ENCODE data around the gene NEDD4L. TPM values are rescaled to one million over a fixed set of nuclear protein-coding genes. Genes with fewer than 3 reads are reported as not detected.

The NEDD4L gene
- total and polyA plus RNA-seq, 4 donors = 10.2 to 20.3 (median 13.2) TPM

DNA sequence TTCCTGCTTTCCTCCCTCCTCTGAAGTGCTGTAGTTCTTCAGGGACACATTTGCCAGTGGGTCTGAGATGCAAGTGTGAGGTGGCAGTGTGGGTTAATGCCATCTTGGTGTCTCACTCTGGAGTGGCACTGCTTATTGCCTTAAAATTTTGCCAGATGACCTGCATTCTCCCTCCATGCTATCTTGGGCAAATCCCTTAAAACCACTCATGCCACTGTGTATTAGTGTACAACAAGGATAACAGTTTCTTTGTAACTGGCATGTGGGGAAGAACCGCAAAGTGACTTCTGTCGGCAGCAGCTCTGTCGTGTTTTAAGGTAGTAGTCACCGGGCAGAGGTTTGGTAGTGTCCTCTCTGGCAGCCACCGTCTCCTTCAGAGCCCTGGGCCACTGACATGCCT, 124.2 kb downstream of the NEDD4L start (continued):
- TF ChIP-seq, protein P1, sequence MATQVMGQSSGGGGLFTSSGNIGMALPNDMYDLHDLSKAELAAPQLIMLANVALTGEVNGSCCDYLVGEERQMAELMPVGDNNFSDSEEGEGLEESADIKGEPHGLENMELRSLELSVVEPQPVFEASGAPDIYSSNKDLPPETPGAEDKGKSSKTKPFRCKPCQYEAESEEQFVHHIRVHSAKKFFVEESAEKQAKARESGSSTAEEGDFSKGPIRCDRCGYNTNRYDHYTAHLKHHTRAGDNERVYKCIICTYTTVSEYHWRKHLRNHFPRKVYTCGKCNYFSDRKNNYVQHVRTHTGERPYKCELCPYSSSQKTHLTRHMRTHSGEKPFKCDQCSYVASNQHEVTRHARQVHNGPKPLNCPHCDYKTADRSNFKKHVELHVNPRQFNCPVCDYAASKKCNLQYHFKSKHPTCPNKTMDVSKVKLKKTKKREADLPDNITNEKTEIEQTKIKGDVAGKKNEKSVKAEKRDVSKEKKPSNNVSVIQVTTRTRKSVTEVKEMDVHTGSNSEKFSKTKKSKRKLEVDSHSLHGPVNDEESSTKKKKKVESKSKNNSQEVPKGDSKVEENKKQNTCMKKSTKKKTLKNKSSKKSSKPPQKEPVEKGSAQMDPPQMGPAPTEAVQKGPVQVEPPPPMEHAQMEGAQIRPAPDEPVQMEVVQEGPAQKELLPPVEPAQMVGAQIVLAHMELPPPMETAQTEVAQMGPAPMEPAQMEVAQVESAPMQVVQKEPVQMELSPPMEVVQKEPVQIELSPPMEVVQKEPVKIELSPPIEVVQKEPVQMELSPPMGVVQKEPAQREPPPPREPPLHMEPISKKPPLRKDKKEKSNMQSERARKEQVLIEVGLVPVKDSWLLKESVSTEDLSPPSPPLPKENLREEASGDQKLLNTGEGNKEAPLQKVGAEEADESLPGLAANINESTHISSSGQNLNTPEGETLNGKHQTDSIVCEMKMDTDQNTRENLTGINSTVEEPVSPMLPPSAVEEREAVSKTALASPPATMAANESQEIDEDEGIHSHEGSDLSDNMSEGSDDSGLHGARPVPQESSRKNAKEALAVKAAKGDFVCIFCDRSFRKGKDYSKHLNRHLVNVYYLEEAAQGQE (IDR thresholded peaks at IDR 0.05) = no peak
- TF ChIP-seq GABPA (IDR thresholded peaks at IDR 0.05 in 1 of 2, conservative IDR thresholded peaks at IDR 0.05 in 1 of 2) = no peak
- no peak for TF ChIP-seq RAD21 (IDR thresholded peaks at IDR 0.05)

DNA sequence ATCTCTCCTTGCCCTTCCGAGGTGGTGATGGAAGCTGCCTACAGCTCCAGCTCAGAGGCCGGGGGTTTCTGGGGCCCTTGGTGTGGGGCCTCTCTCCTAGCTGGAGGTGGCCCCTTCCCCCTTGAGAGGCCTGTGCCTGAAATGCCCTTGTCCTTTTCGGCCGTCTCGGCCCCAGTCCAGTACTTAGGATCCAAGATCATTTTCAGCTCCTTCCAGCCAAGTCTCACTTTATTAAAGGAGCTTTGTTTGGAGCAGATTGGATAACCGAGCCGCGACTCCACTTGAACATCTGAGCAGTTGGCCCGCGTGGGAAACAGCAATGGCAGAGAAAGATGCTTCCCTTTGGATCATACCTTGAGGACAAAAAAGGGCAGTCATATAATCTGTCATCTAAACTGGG, 125.0 kb downstream of the NEDD4L start:
- no peak overlapping the region for H3K9ac ChIP-seq (ENCODE audit: low read depth in 1 of 2, low read length in 2 of 2)
- H3K36me3 ChIP-seq (ENCODE audit: control insufficient read depth in 4 of 4, insufficient read depth in 3 of 4, low read depth in 1 of 4, low read length in 3 of 4) = no peaks in the 10 kb centered on the region
- H3K27ac ChIP-seq (ENCODE audit: low read depth in 1 of 2, low read length in 2 of 2) = no peak overlapping the region
- H3K4me3 ChIP-seq (ENCODE audit: low read depth in 1 of 3, low read length in 3 of 3) = no peak overlapping the region
- H3K27me3 ChIP-seq (ENCODE audit: control insufficient read depth in 4 of 4, insufficient read depth in 4 of 4, low read length in 3 of 4) = no peaks in the 10 kb centered on the region
- peaks cover 0 to 4% (median 0%) of the 10 kb centered on the region in 4 donors for H3K4me1 ChIP-seq (ENCODE audit: control insufficient read depth in 4 of 4, insufficient read depth in 4 of 4, low read length in 3 of 4)
- DNase-seq (ENCODE audit: low spot score) = no peak
- H3K9me3 ChIP-seq (ENCODE audit: control insufficient read depth in 4 of 4, low read length in 3 of 4) = no peaks in the 10 kb centered on the region
- TF ChIP-seq, protein P1 (IDR thresholded peaks at IDR 0.05) = no peak
- TF ChIP-seq HNF4G (IDR thresholded peaks at IDR 0.05) (no peak), SP1 (IDR thresholded peaks at IDR 0.05) (no peak), NR2F2 (IDR thresholded peaks at IDR 0.05) (no peak)
- 93% methylated on average over 10 of the region's 10 CpGs for WGBS

DNA sequence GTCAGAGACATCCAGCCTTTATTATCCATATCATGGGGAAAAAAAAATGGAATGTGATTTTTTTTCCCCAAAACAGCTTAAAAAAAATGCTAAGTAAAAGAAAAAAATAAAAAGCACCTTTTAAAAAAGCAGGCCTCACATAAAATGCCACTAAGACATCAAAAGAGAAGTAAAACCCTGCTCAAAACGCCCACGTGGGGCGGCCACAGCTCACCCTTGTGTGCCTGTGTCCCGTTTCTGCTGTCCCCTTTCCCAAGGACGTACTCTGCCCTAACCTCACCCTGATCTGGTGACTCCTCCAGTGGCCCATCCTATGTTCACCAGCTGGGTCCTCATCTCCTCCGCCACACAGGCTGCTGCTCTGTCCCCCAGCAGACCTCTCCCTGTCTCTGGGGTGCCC, 125.4 kb downstream of the NEDD4L start:
- no peaks in the 10 kb centered on the region for H3K27me3 ChIP-seq (ENCODE audit: control insufficient read depth in 4 of 4, insufficient read depth in 4 of 4, low read length in 3 of 4)
- no peak for DNase-seq (ENCODE audit: low spot score)
- H3K4me3 ChIP-seq (ENCODE audit: low read depth in 1 of 3, low read length in 3 of 3) = no peak overlapping the region
- no peaks in the 10 kb centered on the region for H3K36me3 ChIP-seq (ENCODE audit: control insufficient read depth in 4 of 4, insufficient read depth in 3 of 4, low read depth in 1 of 4, low read length in 3 of 4)
- peaks cover 0 to 4% (median 0%) of the 10 kb centered on the region in 4 donors for H3K4me1 ChIP-seq (ENCODE audit: control insufficient read depth in 4 of 4, insufficient read depth in 4 of 4, low read length in 3 of 4)
- TF ChIP-seq SP1 (IDR thresholded peaks at IDR 0.05) (no peak), TAF1 (conservative IDR thresholded peaks at IDR 0.05) (no peak), YY1 (IDR thresholded peaks at IDR 0.05) (no peak), GABPA (IDR thresholded peaks at IDR 0.05 in 1 of 2, conservative IDR thresholded peaks at IDR 0.05 in 1 of 2) (no peak), RXRA (IDR thresholded peaks at IDR 0.05) (no peak), HNF4A (conservative IDR thresholded peaks at IDR 0.05) (no peak), EGR1 (IDR thresholded peaks at IDR 0.05; ENCODE audit: low read depth in 2 of 2) (no peak), JUND (IDR thresholded peaks at IDR 0.05) (no peak), RAD21 (IDR thresholded peaks at IDR 0.05) (no peak), HNF4G (IDR thresholded peaks at IDR 0.05) (no peak), NR2F2 (IDR thresholded peaks at IDR 0.05) (no peak)
- TF ChIP-seq, protein P2, sequence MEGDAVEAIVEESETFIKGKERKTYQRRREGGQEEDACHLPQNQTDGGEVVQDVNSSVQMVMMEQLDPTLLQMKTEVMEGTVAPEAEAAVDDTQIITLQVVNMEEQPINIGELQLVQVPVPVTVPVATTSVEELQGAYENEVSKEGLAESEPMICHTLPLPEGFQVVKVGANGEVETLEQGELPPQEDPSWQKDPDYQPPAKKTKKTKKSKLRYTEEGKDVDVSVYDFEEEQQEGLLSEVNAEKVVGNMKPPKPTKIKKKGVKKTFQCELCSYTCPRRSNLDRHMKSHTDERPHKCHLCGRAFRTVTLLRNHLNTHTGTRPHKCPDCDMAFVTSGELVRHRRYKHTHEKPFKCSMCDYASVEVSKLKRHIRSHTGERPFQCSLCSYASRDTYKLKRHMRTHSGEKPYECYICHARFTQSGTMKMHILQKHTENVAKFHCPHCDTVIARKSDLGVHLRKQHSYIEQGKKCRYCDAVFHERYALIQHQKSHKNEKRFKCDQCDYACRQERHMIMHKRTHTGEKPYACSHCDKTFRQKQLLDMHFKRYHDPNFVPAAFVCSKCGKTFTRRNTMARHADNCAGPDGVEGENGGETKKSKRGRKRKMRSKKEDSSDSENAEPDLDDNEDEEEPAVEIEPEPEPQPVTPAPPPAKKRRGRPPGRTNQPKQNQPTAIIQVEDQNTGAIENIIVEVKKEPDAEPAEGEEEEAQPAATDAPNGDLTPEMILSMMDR (IDR thresholded peaks at IDR 0.05; ENCODE audit: low read depth, low read length, missing input control) = no peak
- TF ChIP-seq, protein P1 (IDR thresholded peaks at IDR 0.05) = no peak
- TF ChIP-seq, protein P3, sequence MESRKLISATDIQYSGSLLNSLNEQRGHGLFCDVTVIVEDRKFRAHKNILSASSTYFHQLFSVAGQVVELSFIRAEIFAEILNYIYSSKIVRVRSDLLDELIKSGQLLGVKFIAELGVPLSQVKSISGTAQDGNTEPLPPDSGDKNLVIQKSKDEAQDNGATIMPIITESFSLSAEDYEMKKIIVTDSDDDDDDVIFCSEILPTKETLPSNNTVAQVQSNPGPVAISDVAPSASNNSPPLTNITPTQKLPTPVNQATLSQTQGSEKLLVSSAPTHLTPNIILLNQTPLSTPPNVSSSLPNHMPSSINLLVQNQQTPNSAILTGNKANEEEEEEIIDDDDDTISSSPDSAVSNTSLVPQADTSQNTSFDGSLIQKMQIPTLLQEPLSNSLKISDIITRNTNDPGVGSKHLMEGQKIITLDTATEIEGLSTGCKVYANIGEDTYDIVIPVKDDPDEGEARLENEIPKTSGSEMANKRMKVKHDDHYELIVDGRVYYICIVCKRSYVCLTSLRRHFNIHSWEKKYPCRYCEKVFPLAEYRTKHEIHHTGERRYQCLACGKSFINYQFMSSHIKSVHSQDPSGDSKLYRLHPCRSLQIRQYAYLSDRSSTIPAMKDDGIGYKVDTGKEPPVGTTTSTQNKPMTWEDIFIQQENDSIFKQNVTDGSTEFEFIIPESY (IDR thresholded peaks at IDR 0.05) = no peak
- TF ChIP-seq, protein P4, sequence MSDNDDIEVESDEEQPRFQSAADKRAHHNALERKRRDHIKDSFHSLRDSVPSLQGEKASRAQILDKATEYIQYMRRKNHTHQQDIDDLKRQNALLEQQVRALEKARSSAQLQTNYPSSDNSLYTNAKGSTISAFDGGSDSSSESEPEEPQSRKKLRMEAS (IDR thresholded peaks at IDR 0.05) = no peak
- H3K27ac ChIP-seq (ENCODE audit: low read depth in 1 of 2, low read length in 2 of 2) = no peak overlapping the region
- 96% methylated on average over 6 of the region's 6 CpGs for WGBS
- no peak overlapping the region for H3K9ac ChIP-seq (ENCODE audit: low read depth in 1 of 2, low read length in 2 of 2)
- H3K9me3 ChIP-seq (ENCODE audit: control insufficient read depth in 4 of 4, low read length in 3 of 4) = no peaks in the 10 kb centered on the region

Data from liver (tissue), 9 donors.